HG02970 (cell line): ENCODE results near the gene NMS.
"Not testable (repeated sequence)": the region's sequence is repeated elsewhere in the genome, so short reads cannot be mapped to it uniquely, and the experiment has no call there.

Source experiments
- ATAC-seq: cut with Tn5 transposase; IDR thresholded peaks from one replicate; pipeline ENCODE4 v1.9.1; 2021; ENCODE audit warnings: mild to moderate bottlenecking, moderate library complexity, moderate number of reproducible peaks; ENCODE audit not compliant: unreplicated experiment, low FRiP score

Gene NMS

GRCh38 chr2:100470182-100470581 lies at the start of gene NMS:
Gene NMS (plus strand): TSS chr2:100470482. CDS start chr2:100470489, 7 bp downstream.
- no peak for ATAC-seq

- no peak for ATAC-seq
Observed at GRCh38 chr2:100422320-100423055, 47.8 kb upstream of the NMS start.

GRCh38 chr2:100423631-100424030 lies 46.7 kb upstream of the NMS start:
- ATAC-seq, result no peak

GRCh38 chr2:100424277-100424875 lies 45.9 kb upstream of the NMS start:
- no peak for ATAC-seq

- ATAC-seq, result no peak
Observed at GRCh38 chr2:100425107-100425506, 45.2 kb upstream of the NMS start.

GRCh38 chr2:100425573-100426383 lies 44.5 kb upstream of the NMS start:
- no peak for ATAC-seq

- ATAC-seq, result no peak
Observed at GRCh38 chr2:100426384-100426720, 43.9 kb upstream of the NMS start.

GRCh38 chr2:100427111-100427510 lies 43.2 kb upstream of the NMS start:
- ATAC-seq, result no peak

- no peak for ATAC-seq
Observed at GRCh38 chr2:100427627-100428258, 42.5 kb upstream of the NMS start.

- ATAC-seq, result no peak
Observed at GRCh38 chr2:100429726-100430125, 40.6 kb upstream of the NMS start.

- ATAC-seq, result no peak
Observed at GRCh38 chr2:100437751-100438150, 32.5 kb upstream of the NMS start.

- no peak for ATAC-seq
Observed at GRCh38 chr2:100446696-100447095, 23.6 kb upstream of the NMS start.

- ATAC-seq, result no peak
Observed at GRCh38 chr2:100451092-100451491, 19.2 kb upstream of the NMS start.

- ATAC-seq, result no peak
Observed at GRCh38 chr2:100451734-100452133, 18.5 kb upstream of the NMS start.

GRCh38 chr2:100453853-100454252 lies 16.4 kb upstream of the NMS start:
- no peak for ATAC-seq

GRCh38 chr2:100456357-100456756 lies 13.9 kb upstream of the NMS start:
- ATAC-seq, result not testable (repeated sequence)

- no peak for ATAC-seq
Observed at GRCh38 chr2:100460904-100461530, 9.3 kb upstream of the NMS start.

- no peak for ATAC-seq
Observed at GRCh38 chr2:100470898-100471514, 724 bp downstream of the NMS start.

GRCh38 chr2:100476606-100477005 lies 6.3 kb downstream of the NMS start:
- no peak for ATAC-seq

- no peak for ATAC-seq
Observed at GRCh38 chr2:100482741-100483140, 12.5 kb downstream of the NMS start.
